HG03558 (cell line): Measurements from ENCODE around the gene ITGA2B.

Experiments used
- ATAC-seq: cut with Tn5 transposase; IDR thresholded peaks from one replicate; pipeline ENCODE4 v1.9.1; 2021; ENCODE audit warnings: moderate number of reproducible peaks; ENCODE audit not compliant: unreplicated experiment; ENCODE audit errors: extremely low read depth

Gene ITGA2B

DNA sequence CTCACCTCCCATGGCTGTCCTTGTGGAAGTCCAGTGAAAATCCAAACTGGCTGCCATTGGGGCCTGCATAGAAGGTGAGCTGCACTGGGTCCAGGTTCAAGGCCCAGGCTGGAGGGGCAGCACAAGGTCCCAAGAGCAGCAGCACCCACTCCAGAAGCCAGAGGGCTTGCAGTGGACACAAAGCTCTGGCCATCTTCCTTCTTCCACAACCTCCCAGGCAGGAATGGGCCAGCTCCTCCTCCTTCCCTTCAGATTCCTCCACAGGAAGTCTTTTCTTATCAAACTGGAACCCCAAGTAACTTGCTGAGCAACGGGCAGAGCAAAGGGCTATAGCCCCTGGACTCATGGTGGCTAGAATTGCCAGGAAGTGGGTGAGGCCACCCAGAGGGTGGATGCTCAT lies at the start of gene ITGA2B:
TSS of gene ITGA2B (minus strand) at position 369 of the 400 bp plus-strand sequence. CDS start at position 193, 176 bp downstream.
- no peak for ATAC-seq

DNA sequence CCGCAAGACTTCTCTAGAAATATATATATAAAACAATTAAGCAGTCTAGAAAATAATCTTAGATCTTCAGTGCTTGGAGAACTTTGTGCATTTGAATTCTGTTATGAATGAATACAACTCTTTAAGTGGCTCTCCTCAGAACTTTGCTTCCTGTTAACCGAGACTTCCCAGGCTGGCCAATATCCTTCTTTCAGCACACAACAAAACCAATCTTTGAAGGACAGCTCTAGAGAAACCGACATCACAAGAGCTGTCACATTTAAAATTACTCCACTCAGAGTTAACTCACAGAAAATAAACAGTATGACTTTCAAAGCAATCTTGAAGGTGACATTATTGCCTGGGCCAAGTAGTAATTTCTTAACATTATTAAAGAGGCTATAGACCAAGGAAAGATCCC lies 49.7 kb upstream of the ITGA2B start:
- ATAC-seq: no peak

DNA sequence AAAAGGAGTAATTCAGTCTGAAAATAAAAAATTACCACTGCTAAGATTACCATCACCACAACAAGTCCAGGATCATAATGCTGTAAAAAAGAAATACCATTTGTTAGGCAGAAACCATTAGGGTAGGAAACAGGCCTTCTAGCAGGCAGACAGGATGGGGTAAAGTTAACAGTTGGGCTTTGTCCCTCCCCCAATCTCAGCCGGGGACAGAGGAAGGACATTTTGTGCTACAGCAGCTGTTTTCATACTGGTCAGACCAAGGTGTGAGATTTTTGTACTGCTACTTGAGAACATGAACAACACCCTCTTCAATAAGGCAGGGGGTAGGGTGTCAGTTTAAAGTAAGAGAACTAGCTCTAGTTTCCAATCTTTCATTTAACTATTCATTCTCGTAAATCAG lies 49.2 kb upstream of the ITGA2B start:
- no peak for ATAC-seq

DNA sequence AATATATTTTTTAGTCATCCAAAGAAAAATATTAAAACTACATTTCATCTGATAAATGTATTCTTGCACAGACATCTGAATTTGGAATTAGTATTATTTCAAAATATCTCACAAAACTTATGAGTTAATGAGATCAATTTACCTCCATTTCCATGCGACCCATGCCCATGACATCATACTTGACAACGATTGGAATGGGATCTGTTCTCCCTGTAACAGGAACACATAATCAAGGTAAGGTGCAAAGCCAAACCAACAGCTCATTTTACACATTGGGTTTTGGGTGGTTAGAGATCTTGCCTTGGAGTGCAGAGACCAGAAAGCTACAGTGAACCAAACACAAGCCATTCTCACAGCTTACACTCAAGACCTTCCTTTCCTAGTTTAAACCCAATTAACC lies 46.9 kb upstream of the ITGA2B start:
- ATAC-seq: no peak

DNA sequence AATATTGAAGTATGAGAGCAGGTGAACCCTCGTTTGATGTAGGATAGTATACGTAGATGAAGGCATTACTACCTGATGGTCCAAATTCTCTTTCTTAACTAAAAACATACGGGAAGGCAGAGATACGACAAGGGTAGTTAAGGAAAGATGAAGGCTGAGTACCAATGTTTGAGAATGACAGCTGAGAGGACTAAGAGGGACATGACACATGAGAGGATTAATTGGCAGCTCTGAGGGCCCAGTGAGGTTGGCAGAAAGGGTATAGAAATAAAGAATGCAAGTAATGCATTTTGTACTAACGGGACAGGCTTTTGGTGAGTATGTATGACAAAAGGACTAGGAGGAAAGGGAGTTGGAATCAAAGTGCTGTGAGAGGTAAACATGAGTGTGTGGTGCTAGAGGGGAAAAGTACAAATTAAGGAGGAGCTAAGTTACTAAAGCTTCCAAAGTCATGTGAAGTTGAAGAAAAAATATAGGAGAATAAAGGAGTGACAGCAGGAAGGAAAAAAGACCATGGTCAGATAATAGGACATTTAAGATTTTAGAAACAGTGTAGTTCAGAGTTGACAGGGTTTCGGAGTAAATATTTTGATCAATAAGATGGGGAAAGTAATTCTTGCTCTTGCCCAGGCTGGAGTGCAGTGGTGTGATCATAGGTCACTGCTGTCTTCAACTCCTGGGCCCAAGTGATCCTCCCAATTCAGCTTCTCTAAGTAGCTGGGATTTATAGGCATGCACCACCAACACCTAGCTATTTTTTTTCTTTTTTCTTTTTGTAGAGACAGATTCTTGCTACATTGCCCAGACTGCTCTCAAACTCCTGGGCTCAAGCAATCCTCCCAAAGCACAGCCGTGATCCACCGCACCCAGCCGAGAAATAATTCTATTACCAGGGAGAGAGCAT lies 43.1 kb upstream of the ITGA2B start:
- no peak for ATAC-seq

DNA sequence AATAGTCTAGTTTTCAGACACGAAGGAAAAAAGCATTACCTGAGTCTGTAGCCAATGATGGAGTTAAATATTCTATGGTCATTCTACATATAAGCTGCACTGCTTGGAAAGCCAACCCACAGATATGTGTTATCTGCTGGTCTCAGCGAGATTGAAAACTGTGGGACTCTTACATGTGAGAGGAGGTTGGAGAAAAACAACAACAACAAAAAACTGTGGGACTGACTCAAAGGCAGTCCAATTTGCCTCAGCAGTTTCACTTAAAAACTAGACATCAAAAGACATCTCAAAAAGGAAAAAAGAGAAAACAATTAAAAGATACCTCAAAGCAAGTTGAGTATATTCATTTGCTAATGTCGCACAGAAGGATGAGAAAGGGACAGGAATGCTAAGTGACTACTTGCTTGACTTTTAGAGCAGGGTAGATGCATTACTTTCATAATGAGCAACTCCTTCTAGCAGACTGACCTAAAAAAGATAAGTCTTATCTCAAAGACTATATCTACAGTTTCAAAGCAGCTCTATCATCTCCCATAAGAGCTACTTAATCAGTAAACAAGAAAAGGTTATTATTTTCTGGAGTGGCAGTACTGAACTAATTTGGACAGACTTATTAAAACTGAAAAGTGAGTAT lies 35.5 kb upstream of the ITGA2B start:
- ATAC-seq: no peak

DNA sequence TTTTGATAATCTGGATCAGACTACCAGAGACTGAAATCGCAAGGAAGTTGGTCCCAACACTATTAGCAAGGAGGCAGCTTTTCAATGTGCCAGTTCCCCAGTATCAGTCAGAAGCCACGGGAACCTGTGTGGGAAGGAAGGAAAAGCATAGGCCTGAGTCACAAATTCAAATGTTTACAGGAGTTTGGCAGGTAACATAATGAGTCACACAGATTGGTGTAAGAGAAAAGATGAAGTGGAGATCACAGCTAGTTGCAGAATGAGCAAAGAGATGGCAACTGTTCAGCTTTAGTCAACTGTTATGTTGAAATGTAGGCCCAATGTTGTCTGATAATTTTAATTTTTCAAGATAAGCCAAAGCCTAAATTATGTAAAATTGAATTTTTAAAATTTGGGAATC lies 28.1 kb upstream of the ITGA2B start:
- no peak for ATAC-seq

DNA sequence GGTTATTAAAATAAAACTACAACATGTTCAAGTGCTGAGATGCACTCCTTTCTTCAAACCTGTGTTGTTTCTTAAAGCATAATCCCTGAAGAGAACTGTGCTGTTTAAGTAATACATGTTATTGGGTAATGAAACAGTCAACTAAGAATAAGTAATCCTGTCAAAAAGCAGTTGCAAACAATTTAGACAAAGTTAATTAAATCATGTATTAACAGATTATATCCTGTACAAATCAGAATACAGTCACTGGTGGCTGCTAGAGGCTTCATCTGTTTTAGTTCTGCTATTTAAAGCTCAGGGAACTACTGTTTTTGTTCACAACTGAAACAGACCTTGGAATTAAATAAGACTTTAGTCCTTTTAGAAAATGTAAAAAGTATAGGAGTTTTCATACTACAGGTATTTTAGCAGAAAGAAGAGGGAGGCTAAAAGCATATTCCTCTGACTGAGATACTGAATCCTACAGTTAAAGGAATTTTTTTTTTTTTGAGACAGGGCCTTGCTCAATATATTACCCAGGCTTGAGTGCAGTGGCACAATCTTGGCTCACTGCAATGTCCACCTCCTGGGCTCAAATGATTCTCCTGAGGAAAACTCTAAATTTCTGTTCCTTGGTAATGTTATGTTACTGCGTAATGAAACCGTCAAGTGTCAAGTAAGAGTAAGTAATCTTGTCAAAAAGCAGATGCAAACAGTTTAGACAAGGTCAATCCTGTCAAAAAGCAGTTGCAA lies 27.3 kb upstream of the ITGA2B start:
- ATAC-seq: no peak

DNA sequence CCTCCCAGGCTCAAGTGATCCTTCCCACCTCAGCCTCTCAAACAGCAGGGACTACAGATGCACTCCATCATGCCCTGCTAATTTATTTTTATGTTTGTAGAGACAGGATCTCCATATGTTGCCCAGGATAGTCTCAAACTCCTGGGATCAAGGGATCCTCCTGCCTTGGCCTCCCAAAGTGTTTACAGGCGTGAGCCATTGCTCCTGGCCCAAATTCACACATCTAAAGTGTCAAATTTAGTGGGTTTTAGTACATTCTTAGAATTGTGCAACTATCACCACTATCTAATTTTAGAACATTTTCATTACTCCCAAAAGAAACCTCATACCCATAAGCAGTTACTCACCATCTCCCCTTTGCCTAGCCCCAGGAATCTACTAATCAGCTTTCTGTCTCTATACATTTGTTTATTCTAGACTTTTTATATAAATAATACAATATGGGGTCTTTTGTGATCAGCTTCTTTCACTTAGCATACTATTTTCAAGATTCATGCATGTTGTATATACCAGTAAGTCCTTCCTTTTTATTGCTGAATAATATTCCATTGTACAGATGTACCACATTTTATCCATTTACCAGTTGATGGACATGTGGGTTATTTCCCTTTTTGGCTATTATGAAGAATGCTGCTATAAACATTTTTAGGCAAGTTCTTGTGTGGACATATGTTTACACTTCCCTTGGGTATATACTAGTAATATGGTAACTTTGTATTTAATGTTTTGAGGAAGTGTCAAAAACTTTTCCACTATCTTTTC lies 25.1 kb upstream of the ITGA2B start:
- ATAC-seq: no peak

DNA sequence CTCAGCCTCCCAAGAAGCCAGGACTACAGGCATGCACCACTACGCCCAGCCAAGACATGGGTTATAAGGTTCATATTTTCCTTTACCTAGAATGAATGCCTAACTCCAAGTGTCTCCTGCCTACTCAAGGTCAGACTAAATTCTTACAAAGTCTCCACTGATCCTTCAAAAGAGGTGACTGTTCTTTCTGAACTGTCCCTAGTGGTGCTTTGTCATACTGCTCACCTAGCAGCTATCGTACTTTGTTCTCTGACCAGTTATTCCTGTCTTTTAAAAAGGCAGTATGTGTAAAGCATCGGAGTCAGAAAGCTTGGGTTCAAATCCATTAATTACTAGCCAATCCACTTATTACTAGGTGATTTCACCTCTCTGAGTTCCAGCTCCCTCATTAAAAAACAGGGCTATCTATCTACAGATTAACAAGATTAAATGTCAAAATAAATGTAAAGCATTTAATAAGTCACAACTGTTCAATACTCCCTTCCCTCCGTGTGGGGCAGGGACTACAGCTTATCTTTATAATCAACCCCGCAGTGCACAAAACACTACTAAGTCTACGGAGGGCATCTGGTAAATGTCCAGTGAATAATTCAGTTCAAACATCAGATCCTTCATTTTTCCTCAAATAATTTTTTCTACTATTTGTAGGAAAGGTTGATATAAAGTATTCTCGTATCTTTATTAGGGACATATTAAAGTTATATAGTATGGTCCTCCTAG lies 20.0 kb upstream of the ITGA2B start:
- no peak for ATAC-seq

DNA sequence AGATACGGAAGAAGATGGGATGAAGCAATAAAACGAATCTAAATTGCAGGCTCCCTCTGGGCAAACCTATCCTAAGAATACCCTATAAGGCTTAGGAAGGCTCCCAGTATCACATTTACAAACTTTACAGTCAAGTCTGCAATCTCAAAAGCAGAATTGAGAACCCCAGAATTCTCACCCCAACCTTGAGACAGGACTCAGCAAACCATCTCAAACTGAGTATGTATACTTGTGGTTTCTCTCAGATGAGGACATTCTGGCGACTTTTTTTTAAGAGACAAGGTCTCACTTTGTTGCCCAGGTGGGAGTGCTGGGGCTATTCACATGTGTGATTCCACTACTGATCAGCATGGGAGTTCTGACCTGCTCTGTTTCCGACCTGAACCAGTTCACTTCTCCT lies 19.3 kb upstream of the ITGA2B start:
- ATAC-seq: no peak

DNA sequence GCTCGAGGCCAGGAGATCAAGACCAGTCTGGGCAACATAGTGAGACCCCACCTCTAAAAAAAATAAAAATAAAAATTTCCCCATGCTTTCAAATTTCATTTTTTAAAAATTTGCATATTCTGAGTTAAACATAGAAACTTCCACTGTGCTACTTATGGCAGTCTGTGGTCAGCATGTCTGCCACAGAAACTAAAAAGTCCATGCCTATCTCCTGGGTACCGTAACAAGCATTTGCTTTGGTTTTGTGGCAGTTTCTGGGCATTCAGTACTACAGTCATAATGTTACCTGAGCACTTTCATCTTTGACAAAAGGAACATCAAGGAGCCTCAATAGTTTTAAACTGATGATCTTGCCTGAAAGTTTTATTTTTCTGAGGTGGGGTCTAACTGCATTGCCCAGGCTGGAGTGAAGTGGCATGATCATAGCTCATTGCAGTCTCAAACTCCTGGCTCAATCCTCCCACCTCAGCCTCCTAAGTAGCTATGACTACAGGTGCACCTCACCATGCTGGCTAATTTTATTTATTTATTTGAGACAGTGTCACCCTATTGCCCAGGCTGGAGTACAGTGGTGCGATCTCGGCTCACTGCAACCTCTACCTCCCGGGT lies 13.2 kb upstream of the ITGA2B start:
- no peak for ATAC-seq

DNA sequence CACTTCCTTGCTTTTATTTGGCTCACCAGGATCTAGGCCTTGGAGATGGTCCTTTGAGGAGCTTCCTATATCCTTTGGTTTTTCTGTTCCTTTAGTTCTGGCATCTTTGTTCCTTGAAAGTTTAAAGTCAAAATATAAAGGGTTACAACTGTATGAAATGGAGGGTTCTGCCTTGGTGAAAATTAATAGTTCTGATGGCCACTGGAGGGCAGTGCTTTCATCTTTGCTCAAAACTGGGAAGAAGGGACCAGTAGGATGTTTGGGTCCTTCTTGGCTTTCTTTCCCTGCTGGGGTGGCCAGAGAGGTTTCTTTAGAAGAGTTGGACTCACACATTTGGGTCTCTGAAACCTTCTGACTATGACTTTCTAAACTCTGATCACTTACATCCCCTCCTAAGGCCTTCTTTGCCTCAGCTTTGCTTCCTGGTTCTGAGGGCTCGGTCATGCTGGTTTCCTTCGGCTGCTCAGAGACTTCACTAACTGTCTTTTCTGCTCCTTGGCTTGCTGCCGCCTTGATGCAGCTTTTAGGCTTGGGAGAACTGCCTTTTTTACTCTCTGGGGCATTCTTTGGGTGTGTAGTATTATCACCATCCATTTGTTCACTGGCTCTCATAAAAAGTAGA lies 10.9 kb upstream of the ITGA2B start:
- ATAC-seq: no peak

DNA sequence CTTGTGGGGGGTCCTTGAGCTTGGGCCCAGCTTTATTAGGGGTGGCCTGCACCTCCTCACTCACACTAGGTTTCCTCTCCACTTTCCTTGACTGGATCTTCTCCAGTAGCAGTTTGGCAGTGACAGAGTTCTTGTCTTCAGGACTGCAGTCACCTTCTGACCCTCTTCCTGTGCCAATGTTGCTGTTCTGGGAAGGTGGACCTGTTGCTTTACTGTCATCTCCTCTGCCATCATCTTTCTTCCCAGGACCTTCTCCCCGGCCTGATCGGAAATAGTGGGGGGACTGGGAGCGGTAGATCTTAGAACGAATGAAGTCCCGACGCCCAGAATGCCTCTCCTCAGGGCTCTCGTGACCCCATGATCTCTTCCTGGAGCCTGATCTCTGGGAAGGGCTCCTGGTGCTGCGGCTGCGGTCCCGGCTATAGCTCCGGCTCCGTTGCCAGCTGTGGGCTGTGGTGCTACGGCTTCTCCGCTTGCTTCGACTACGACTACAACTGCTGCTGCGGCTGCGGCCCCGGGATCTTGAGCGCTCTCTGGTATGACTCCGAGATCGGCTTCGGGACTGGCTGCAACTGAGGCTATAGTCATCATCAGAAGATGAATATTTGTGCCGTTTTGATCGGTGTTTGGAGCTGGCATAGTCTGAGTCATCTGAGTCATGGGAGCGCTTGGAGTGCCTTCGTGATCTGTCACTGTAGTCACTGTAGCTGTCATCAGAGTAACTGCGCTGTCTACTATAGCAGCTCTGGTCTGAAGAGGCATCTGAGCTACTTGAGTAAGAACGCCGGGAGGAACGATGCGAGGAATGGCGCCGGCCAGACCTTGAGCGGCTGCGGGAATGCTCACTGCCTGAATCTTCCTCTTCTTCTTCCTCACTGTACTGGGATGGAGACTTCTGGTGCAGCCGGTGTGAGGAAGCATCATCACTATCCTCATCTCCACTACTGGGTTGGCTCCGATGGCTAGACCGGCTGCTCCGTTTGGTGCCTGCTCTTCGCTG lies 9.5 kb upstream of the ITGA2B start:
- no peak for ATAC-seq

DNA sequence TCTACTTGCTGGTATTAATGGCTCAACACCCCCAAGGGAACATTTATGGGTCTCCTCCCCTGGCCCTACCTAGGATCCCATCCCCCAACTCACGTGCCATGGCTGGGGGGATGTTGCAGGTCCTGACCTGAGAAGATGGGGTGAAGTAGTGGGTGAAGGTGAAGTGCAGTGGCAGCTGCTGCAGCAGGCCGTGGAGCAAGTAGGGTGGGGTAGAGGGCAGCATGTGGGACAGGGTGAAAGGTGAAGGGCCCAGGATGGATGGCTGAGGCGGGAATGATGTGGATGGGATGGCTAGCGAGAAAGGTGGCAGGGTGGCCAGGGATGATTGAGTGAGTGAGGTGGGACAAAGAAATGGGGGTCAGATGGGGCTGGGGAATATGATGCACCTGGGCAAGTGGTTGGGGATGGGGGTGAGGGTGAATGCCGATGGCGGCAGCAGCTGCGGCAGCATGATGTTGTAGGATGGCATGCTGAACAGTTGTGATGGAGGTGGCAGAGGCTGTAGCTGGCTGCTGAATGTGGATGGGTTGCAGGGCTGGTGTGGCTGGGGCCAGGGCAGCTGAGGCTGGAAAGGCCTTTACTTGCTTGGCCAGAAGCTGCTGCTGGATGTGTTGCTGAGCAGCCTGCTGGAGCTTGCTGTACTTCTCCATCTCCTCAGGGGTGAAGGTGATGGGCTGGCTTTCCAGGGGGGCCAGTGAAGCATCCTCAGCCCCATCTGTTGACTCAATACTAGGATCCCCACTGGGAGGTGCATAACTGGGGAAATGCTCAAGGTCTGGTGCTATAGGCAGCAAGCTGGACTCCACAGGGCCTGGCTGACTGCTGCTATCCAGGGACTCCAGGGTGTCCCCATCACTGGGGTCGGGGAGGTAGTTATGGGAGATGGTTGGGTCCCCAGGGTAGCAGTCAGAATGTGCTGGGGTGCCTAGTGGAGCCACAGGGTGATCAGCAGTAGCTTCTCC lies 8.3 kb upstream of the ITGA2B start:
- ATAC-seq: no peak

DNA sequence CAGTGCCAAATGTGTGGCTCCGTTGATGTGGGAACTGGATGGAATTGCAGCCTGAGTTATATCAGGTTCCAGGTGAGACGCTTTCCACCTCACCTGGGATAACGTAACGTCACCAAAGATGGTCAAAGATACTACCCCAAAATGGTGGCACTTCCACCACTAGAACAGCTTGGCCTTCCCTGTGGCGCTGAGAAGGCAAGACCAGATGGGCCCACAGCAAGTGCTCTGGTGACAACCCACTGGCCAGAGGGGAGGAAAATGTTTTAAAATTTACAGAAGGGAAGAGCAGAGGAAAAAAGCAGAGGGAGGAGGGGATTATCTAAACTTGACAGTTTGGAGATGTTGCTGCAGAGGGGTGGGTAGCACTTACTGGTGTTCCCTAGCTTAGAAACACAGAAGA lies 7.5 kb upstream of the ITGA2B start:
- no peak for ATAC-seq

DNA sequence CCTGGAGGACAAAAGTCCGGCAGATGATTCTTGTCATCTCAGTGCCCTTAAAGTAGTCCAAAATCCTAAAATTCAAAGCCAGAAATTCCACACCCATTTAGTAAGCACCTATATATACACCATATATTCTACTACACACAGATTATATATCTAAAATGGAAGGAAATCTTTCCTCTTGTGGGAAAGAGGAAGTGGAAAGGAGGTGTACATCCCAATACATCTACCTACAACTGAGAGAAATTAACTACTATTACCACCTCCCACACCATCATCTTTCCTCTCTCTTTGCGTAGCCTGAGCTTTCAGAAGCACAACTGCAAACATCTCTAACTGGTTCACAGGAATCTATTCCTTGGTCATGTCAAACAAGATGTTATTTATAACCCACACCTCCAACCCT lies 5.4 kb upstream of the ITGA2B start:
- ATAC-seq: no peak
